ENCODE results near the gene LKAAEAR1.

DNA sequence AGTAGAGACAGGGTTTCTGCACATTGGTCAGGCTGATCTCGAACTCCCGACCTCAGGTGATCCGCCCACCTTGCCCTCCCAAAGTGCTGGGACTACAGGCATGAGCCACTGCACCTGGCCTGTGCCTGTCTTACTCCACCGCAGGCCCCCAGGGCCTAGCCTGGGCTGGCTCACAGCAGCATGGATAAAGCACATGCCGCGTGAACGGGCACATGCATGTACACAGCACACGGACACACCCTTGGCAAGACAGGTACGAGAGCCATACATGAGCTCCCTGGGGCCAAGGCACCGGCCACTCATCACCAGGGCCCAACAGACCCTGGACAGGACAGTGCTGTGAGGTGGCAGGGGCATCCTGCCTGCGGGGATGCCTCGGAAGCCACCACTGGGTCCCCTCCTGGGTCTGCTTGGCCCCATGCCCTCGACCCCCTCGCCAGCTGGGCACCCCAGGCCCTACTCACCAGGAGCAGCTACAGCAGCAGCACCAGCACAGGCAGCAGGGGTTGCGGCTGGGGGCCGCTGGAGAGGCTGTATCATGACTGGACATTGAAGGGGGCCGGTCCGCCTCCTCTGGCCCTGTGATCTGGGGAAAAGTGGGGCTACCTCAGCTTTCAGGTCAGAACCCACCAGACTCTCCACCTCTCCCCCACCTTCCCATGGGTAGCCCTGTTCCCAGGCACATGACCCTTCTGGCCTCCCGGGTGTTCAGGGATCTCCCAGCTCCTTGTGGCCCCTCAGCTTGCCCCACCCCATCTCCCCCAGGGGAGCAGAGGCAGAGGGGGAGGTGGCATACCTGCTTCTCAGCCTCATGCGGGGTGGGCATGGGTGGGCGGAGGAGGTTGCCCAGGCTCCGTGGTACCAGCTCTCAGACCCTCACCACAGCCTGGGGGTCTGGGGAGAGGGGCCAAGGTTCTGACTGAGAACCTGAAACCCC, 7.9 kb downstream of the LKAAEAR1 start:
- TF ChIP-seq POLR2AphosphoS5 (IDR thresholded peaks at IDR 0.05): no peak
- TF ChIP-seq, protein P1, sequence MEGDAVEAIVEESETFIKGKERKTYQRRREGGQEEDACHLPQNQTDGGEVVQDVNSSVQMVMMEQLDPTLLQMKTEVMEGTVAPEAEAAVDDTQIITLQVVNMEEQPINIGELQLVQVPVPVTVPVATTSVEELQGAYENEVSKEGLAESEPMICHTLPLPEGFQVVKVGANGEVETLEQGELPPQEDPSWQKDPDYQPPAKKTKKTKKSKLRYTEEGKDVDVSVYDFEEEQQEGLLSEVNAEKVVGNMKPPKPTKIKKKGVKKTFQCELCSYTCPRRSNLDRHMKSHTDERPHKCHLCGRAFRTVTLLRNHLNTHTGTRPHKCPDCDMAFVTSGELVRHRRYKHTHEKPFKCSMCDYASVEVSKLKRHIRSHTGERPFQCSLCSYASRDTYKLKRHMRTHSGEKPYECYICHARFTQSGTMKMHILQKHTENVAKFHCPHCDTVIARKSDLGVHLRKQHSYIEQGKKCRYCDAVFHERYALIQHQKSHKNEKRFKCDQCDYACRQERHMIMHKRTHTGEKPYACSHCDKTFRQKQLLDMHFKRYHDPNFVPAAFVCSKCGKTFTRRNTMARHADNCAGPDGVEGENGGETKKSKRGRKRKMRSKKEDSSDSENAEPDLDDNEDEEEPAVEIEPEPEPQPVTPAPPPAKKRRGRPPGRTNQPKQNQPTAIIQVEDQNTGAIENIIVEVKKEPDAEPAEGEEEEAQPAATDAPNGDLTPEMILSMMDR (IDR thresholded peaks at IDR 0.05): no peak
